ENCODE results near the gene ATP1A1. TPM values are rescaled to one million over a fixed set of nuclear protein-coding genes. Genes with fewer than 3 reads are reported as not detected.

ATP1A1 gene
- 165 and 182 TPM in 2 replicates for total RNA-seq

DNA sequence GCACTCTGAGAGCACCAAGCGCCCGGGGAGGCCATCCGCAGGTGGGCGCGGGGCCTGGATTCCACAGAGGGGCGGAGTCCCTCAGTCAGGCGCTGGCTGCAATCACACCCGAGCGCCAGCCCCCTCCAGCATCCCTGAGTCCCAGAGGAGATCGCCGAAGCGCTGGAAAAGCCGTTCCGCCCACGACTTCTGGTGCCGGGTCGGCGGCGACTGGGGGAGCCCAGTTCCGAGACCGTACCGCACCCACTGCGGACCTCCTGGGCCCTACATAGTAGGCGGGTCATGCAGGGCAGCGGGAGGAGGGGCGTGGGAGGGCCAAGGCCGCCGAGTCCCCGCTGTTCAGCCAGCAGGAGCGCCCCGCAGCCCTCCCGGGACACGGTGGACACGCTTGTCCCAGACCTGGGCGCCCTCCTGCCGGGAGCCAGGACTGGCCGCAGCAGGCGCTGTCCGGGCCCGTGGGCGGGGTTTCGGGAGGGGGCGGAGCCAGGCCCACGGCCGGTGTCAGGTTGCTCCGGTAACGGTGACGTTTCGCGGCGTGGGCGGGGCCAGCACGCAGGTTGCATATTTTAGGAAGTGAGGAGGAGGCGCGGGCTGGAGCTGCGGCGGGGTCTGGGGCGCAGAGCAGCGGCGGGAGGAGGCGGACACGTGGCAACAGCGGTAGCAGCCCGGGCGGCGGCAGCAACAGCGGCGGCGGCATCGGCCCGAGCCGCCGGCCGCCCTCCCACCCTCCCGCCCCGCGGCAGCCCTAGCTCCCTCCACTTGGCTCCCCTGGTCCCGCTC lies at the start of gene ATP1A1:
ATP1A1 (plus strand) TSS at position 594 of the 780 bp plus-strand sequence. CDS start 268 bp downstream, outside the sequence.

Other genes starting within 250 kb of the ATP1A1 start
- 7.4 and 13.9 TPM in 2 replicates for gene CD58, start 197.8 kb downstream of the ATP1A1 start, total RNA-seq